LNCaP clone FGC (cell line): ENCODE data around the gene PAPSS1.

ENCODE experiments used
- DNase-seq: peaks from one replicate; pipeline ENCODE4 v3.0.0-alpha.2; 2011; ENCODE audit warnings: low read depth
- H3K4me3 ChIP-seq: 2 replicates; pipeline ENCODE4 v1.5.1; 2011; ENCODE audit warnings: mild to moderate bottlenecking, low read depth, low read length, control low read depth
- TF ChIP-seq, protein P1 (sequence below): IDR thresholded peaks from 2 replicates; pipeline ENCODE4 v1.5.1; 2012; ENCODE audit warnings: mild to moderate bottlenecking; ENCODE audit not compliant: control insufficient read depth, insufficient read depth; ENCODE audit errors: extremely low read depth

PAPSS1 gene

DNA sequence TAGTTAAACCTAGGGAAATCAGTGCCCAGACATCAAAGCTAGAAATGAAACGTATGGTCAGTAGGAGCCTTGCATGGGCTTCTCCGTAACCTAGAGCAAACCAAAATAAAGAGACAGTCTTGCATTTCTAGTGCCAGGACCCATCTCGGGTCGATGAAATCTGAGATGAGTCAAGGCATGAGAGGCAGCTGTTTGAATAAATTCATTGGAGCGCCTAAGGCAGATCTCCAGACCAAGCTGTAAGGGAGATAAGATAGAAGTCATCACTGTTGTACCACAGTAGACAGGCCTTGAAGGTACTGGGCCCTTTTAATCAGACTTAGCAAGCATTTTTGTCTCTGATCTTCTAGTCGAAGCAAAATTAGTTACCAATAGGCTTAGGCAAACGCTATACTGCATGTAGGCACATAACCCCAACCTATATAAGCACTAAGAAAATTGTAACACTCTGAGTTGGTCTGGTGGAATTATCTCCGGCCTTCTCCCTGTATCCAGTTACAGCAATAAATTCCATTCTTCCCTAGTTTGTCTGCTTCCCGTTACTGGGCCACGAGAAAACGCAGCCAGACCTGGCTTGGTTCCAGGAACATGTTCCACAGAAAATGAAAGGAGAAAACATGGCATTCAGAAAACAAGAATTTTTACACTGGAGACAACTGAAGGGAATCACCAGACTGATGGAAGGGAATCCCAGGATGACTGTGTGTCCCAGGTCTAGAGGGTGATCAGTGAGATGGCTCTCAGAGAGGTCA is 21.1 kb upstream of the PAPSS1 start:
- DNase-seq: no peak
- TF ChIP-seq, protein P1, sequence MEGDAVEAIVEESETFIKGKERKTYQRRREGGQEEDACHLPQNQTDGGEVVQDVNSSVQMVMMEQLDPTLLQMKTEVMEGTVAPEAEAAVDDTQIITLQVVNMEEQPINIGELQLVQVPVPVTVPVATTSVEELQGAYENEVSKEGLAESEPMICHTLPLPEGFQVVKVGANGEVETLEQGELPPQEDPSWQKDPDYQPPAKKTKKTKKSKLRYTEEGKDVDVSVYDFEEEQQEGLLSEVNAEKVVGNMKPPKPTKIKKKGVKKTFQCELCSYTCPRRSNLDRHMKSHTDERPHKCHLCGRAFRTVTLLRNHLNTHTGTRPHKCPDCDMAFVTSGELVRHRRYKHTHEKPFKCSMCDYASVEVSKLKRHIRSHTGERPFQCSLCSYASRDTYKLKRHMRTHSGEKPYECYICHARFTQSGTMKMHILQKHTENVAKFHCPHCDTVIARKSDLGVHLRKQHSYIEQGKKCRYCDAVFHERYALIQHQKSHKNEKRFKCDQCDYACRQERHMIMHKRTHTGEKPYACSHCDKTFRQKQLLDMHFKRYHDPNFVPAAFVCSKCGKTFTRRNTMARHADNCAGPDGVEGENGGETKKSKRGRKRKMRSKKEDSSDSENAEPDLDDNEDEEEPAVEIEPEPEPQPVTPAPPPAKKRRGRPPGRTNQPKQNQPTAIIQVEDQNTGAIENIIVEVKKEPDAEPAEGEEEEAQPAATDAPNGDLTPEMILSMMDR: no peak
- no peak overlapping the region for H3K4me3 ChIP-seq

DNA sequence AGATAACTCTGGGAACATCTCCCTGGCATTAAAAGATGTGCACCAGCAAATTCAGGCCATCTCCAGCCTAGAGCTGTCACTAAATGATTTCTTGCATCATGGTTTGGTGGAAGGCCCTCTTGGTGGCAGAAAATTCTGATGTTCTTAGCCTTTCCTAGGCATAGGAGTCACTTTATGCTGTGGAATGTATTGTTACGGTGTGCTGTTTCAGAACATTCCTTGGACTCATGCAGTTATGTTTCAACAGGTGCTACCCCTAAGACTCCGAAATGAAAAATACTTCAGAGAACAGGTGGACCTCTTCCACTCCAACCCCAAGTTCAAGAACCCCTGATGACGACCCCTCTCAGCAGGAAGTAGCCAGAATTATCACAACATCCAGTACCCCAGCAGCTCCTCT is 20.3 kb upstream of the PAPSS1 start:
- TF ChIP-seq, protein P1: peak; percentile 39
- H3K4me3 ChIP-seq: no peak overlapping the region
- DNase-seq: no peak

DNA sequence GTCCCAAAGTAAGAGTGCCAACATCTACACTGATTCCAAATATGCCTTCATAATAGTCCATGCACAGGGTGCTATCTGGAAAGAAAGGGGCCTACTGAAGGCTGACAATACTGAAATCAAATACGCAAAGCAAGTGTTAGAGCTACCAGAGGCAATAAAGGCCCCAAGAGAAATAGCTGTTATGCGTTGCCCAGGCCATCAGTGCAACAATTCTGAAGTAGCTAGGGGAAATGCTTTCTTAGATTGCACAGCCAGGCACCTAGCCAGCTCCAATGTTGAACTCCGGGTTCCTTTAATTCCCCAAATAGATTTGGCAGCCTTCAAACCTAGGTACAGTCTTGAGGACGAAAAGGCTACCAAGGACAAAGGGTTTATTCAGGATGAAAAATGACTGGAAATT is 17.4 kb upstream of the PAPSS1 start:
- no peak overlapping the region for H3K4me3 ChIP-seq
- TF ChIP-seq, protein P1: no peak
- no peak for DNase-seq

DNA sequence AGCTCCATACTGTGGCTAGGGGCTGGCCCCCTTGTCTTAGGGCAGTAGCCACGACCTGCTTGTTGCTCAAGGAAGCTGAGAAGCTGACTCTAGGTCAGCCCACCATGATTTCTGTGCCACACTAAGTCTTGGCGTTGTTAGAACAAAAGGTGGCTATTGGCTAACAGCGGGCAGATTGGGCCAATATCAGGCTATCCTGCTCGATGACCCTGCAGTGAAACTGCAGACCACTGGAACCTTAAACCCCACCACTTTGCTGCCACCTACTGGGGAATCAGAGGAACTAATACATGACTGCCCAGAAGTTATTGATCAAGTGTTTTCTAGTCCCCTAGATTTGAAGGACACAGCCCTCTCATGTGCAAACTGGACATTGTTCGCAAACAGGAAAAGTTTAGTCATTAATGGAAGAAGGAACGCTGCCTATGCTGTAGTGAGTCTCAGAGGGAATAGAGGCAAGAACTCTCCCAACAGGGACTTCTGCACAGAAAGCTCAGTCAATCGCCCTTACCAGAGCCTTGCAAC is 17.0 kb upstream of the PAPSS1 start:
- H3K4me3 ChIP-seq: no peak overlapping the region
- no peak for DNase-seq
- TF ChIP-seq, protein P1: peak; percentile 74

DNA sequence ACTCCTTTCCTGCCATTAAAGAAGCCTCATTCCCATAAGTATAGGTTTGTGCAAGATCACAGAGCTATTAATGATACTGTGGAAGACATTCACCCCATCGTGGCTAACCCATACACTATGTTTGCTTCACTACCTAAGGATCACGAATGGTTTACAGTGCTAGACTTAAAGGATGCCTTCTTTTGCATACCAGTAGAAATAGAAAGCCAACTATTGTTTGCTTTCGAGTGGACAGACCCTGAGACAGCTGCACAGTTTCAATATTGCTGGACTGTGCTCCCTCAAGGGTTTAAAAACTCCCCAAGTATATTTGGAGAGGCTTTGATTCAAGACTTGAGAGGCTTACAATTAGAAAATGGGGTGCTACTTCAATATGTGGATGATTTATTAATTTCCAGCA is 16.0 kb upstream of the PAPSS1 start:
- TF ChIP-seq, protein P1: no peak
- DNase-seq: no peak
- no peak overlapping the region for H3K4me3 ChIP-seq

DNA sequence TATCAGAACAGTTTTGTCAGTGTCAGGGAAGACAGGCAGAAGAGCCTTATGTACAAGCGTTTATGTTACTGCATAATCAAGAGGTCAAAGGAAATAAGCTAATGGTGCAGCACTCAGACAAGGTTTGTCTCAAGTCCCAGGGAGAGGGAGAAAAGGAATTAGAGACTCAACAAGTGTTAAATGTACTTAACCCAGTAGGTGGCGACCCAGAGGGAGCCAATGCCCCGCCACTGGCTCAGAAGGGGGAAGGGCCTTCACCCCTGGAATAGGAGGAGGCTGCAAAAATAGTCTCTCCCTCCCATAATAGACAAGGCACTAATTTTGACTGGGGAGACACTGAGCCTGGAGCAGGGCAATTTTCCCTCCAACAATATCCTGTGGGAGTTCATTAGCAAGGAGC is 14.1 kb upstream of the PAPSS1 start:
- DNase-seq: no peak
- no peak overlapping the region for H3K4me3 ChIP-seq
- TF ChIP-seq, protein P1: no peak
